ENCODE results near the gene RASGEF1B. TPM values are rescaled to one million over a fixed set of nuclear protein-coding genes. Genes with fewer than 3 reads are reported as not detected.

Gene RASGEF1B
- total RNA-seq, 2 donors from 2014 or later, result 4.3 to 8.6 TPM

- no peak overlapping the region for H3K27ac ChIP-seq
- intact Hi-C loops (cut with DNase I), result no loop called here
- peaks cover 0 to 3% of the 10 kb centered on the region in 2 donors for H3K36me3 ChIP-seq (replicated peaks in 1 of 2; ENCODE audit: insufficient read depth in 1 of 2, low read depth in 2 of 2)
- no peaks in the 10 kb centered on the region for H3K4me1 ChIP-seq
- no peak for ATAC-seq
- no peak for DNase-seq
- no peaks in the 10 kb centered on the region for H3K9me3 ChIP-seq
- H3K4me3 ChIP-seq, result no peak overlapping the region
- 81 to 86% methylated on average over 5 of the region's 5 CpGs for WGBS, 2 donors
- TF ChIP-seq POLR2A (IDR thresholded peaks at IDR 0.05), result no peak
- TF ChIP-seq, protein P1, sequence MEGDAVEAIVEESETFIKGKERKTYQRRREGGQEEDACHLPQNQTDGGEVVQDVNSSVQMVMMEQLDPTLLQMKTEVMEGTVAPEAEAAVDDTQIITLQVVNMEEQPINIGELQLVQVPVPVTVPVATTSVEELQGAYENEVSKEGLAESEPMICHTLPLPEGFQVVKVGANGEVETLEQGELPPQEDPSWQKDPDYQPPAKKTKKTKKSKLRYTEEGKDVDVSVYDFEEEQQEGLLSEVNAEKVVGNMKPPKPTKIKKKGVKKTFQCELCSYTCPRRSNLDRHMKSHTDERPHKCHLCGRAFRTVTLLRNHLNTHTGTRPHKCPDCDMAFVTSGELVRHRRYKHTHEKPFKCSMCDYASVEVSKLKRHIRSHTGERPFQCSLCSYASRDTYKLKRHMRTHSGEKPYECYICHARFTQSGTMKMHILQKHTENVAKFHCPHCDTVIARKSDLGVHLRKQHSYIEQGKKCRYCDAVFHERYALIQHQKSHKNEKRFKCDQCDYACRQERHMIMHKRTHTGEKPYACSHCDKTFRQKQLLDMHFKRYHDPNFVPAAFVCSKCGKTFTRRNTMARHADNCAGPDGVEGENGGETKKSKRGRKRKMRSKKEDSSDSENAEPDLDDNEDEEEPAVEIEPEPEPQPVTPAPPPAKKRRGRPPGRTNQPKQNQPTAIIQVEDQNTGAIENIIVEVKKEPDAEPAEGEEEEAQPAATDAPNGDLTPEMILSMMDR (IDR thresholded peaks at IDR 0.05), result no peak
- H3K27me3 ChIP-seq, result no peaks in the 10 kb centered on the region
These were observed 46.6 kb downstream of the RASGEF1B start for GRCh38 chr4:81424816-81425755.

DNA sequence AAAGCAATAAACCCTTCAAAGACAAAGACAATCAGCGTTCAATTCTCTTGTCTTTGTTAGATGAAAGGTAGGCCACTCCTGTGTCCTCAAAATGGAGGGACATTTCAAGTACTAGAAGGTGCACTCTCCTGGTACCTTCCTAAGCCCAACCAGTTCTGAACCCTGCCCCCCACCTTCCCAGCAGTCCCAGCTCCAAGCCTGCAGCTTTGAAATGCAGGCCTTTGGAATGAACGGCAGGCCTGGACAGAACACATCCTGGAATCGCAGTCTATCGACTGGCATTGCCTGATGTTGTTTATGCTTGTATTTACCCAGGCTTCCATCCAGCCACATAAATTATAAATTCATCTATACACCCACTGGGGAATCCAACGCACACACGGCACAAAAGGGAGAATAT, 47.4 kb downstream of the RASGEF1B start:
- ATAC-seq (no peak), DNase-seq (no peak)
- TF ChIP-seq, protein P1 (IDR thresholded peaks at IDR 0.05), result no peak
- no peak for TF ChIP-seq POLR2A (IDR thresholded peaks at IDR 0.05)
- 77 to 80% methylated on average over 6 of the region's 6 CpGs for WGBS, 2 donors
- intact Hi-C loops (cut with DNase I), result no loop called here
- no peaks in the 10 kb centered on the region for H3K4me1 ChIP-seq
- no peaks in the 10 kb centered on the region for H3K9me3 ChIP-seq
- no peaks in the 10 kb centered on the region for H3K36me3 ChIP-seq (replicated peaks in 1 of 2; ENCODE audit: insufficient read depth in 1 of 2, low read depth in 2 of 2)
- H3K4me3 ChIP-seq, result no peak overlapping the region
- H3K27me3 ChIP-seq, result no peaks in the 10 kb centered on the region
- no peak overlapping the region for H3K27ac ChIP-seq

- Histone ChIP-seq H3K27ac (no peak overlapping the region), H3K9me3 (no peaks in the 10 kb centered on the region), H3K4me1 (no peaks in the 10 kb centered on the region), H3K36me3 (replicated peaks in 1 of 2; ENCODE audit: insufficient read depth in 1 of 2, low read depth in 2 of 2) (no peaks in the 10 kb centered on the region), H3K27me3 (no peaks in the 10 kb centered on the region), H3K4me3 (no peak overlapping the region)
- WGBS, 2 donors, result 26 to 39% methylated on average over 1 of the region's 1 CpG
- ATAC-seq, result no peak
- intact Hi-C loops (cut with DNase I), result no loop called here
- TF ChIP-seq, protein P1 (IDR thresholded peaks at IDR 0.05), result no peak
- TF ChIP-seq POLR2A (IDR thresholded peaks at IDR 0.05), result no peak
- DNase-seq, result no peak
These were observed 49.1 kb downstream of the RASGEF1B start for GRCh38 chr4:81422595-81422994.

DNA sequence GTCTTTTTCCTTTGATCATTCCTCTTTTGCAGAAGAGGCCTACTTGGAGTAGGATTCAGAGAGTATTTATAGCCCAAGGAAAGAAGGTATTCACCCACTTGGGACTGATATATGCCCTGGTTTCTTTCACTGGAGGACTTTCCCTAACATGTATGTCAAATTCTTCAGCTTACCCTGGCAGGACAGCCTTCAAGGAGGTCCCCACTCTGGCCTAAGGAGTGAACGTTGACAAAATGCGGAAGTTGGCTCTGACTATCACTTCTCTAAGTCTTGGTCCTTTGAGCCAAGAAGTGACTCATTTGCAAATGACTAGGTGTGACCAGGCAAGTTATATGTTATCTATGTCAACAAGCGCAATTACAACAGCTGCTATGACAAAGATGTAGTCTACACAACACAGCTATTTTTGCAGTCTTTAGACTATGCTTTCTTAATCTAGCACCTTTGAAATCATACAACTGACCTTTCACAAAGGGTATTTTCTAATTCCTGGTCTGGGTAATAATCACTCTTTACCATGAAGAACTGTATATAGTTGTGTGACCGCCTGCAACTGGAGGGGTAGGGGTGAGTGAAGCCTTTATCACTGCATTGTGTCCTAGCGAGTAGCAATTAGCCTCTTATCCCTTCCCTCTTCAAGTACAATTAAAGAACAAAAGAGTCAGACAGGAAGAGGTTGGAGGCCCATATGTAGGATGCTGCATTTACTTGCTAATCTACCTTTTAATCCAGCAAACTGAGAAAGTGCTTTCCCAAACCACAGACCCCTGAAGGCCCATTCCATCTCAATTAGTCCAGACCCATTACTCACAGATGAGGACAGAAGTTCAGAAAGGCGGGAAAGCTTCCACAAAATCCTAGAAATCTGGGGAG, 50.1 kb downstream of the RASGEF1B start:
- Histone ChIP-seq H3K4me1 (no peaks in the 10 kb centered on the region), H3K27ac (no peak overlapping the region), H3K4me3 (no peak overlapping the region), H3K9me3 (no peaks in the 10 kb centered on the region), H3K27me3 (no peaks in the 10 kb centered on the region), H3K36me3 (replicated peaks in 1 of 2; ENCODE audit: insufficient read depth in 1 of 2, low read depth in 2 of 2) (no peaks in the 10 kb centered on the region)
- TF ChIP-seq, protein P1 (IDR thresholded peaks at IDR 0.05), result no peak
- TF ChIP-seq POLR2A (IDR thresholded peaks at IDR 0.05), result no peak
- 62 to 71% methylated on average over 6 of the region's 6 CpGs for WGBS, 2 donors
- intact Hi-C loops (cut with DNase I), result no loop called here
- DNase-seq (peak in 3 of 4 donors; percentile 30 to 64 (median 57)), ATAC-seq (peak; percentile 89)

All from body of pancreas (tissue), 4 donors.